Activated CD8-positive, alpha-beta memory T cell treated with anti-CD3 and anti-CD28 coated beads for 1 hour (primary cell): ENCODE measurements around the gene PFN1.

Experiments
- DNase-seq, 2 donors: peaks; one replicate each; pipeline ENCODE4 v3.0.0-alpha.2; 2020; ENCODE audit warnings: low read depth in 1 of 2; ENCODE audit errors: extremely low read depth in 1 of 2

PFN1 gene

DNA sequence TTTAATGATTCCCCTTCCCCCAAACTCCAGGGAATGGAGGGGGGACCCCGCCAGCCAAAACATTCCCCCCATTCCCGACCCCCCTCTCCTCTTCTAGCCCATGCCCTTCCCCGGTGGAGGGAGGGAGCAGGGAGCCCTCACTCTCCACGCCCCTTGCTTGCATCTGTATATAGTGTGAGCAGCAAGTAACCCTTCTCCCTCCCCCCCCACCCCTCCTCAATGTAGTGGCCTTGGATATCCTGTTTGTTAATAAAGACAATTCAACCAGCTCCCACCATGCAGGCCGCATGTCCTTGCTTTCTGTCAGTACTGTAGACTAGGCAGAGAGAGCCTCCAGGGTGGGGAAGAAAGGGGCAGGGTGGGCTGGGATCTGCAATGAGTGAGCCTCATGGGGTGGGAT, 50.5 kb downstream of the PFN1 start:
- no peak for DNase-seq

GRCh38 chr17:4897198-4897687, 51.1 kb downstream of the PFN1 start:
- no peak for DNase-seq

DNA sequence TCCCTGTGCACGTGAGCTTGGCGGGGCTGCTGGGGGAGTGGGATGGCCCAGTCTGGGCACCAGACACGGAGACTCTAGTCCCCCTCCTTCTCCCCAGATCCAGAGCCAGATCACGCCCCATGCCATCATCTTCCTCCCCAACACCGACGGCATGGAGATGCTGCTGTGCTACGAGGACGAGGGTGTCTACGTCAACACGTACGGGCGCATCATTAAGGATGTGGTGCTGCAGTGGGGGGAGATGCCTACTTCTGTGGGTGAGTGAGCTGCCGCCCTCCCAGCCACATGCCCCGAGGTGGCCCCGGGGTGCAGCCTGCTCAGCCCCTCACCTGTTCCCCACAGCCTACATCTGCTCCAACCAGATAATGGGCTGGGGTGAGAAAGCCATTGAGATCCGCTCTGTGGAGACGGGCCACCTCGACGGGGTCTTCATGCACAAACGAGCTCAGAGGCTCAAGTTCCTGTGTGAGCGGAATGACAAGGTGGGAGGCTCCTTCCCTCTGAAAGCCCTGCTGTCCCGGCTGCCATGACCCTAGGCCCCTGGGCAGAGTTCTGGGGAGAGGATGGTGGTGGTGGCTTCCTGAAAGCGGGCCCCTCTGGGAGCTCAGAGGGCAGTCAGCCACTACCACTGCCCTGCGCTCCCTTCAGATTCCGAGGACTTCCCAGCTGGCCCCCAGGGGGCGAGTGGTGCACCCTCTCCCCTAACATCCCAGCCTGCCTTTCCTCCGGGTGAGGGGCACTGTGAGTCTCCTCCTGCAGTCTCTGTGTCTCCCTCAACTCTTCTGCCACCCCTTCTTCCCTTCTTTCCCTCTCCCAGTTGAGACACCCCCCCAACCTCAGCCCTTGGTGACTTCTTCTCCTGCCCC, 51.8 kb downstream of the PFN1 start:
- no peak for DNase-seq

- DNase-seq = no peak
Measured at GRCh38 chr17:4895657-4896331, 52.5 kb downstream of the PFN1 start.
